Activated CD4-positive, CD25-positive, alpha-beta regulatory T cell treated with anti-CD3 and anti-CD28 coated beads, Interleukin-2, amount 50 U/mL, for 16 hours (primary cell): ENCODE results near the gene LRFN3.
"Not testable (repeated sequence)": the region's sequence is repeated elsewhere in the genome, so short reads cannot be mapped to it uniquely, and the experiment has no call there.

ENCODE experiments used
- DNase-seq: peaks from one replicate; pipeline ENCODE4 v3.0.0-alpha.2; 2020; ENCODE audit warnings: low read depth, low spot score

LRFN3 gene

GRCh38 chr19:35935911-35936737 is at the start of gene LRFN3:
Gene LRFN3, plus strand, starts transcription at chr19:35936374. Its CDS starts 3,052 bp downstream, at chr19:35939426.
- DNase-seq = no peak

GRCh38 chr19:35887197-35887596 is 49.0 kb upstream of the LRFN3 start:
- no peak for DNase-seq

GRCh38 chr19:35888398-35888797 is 47.8 kb upstream of the LRFN3 start:
- DNase-seq = no peak

GRCh38 chr19:35889370-35890112 is 46.6 kb upstream of the LRFN3 start:
- no peak for DNase-seq

- no peak for DNase-seq
Observed at GRCh38 chr19:35890113-35890650, 46.0 kb upstream of the LRFN3 start.

- not testable (repeated sequence) for DNase-seq
Observed at GRCh38 chr19:35891819-35892218, 44.4 kb upstream of the LRFN3 start.

- no peak for DNase-seq
Observed at GRCh38 chr19:35894342-35894741, 41.8 kb upstream of the LRFN3 start.

- no peak for DNase-seq
Observed at GRCh38 chr19:35895911-35896642, 40.1 kb upstream of the LRFN3 start.

GRCh38 chr19:35896643-35897040 is 39.5 kb upstream of the LRFN3 start:
- no peak for DNase-seq

- DNase-seq = no peak
Observed at GRCh38 chr19:35897706-35898451, 38.3 kb upstream of the LRFN3 start.

GRCh38 chr19:35898499-35898809 is 37.7 kb upstream of the LRFN3 start:
- no peak for DNase-seq

GRCh38 chr19:35899547-35900214 is 36.5 kb upstream of the LRFN3 start:
- peak; percentile 75 for DNase-seq

- DNase-seq = no peak
Observed at GRCh38 chr19:35901055-35901644, 35.0 kb upstream of the LRFN3 start.

GRCh38 chr19:35901854-35902661 is 34.1 kb upstream of the LRFN3 start, which contains the start of gene HCST:
Gene HCST, plus strand, starts transcription at chr19:35902529. Its CDS starts 65 bp downstream, at chr19:35902594.
- no peak for DNase-seq

- DNase-seq = no peak
Observed at GRCh38 chr19:35902870-35903475, 33.2 kb upstream of the LRFN3 start.

GRCh38 chr19:35903550-35904179 is 32.5 kb upstream of the LRFN3 start:
- peak; percentile 75 for DNase-seq

GRCh38 chr19:35904311-35905068 is 31.7 kb upstream of the LRFN3 start:
- DNase-seq = no peak
